Endothelial cell of umbilical vein (primary cell): ENCODE data around the gene PRKCZ. TPM values are rescaled to one million over a fixed set of nuclear protein-coding genes. Genes with fewer than 3 reads are reported as not detected.

Experiments used
- BruUV-seq: library from RNA; stranded (reverse); fragments of 400-500 nt; replicated peaks from 2 replicates; lab custom pipeline; 2021; lab: Mats Ljungman, UMichigan
- CTCF ChIA-PET: fragments of 300-600, 350-600 bp; sonication (Branson Sonifier 250); formaldehyde crosslinking; loops from one replicate; lab custom pipeline; 2021; ENCODE audit warnings: antibody characterized with exemption, inconsistent platforms; lab: Charles Lee
- POLR2A ChIA-PET: fragments of 300-600, 350-600 bp; sonication (Branson Sonifier 250); formaldehyde crosslinking; loops from one replicate; lab custom pipeline; 2021; ENCODE audit warnings: antibody characterized with exemption, inconsistent platforms; lab: Charles Lee
- DNase-seq: peaks from one replicate; pipeline ENCODE4 v3.0.0-alpha.2; 2011; ENCODE audit warnings: low read depth, low spot score
- FAIRE-seq: peaks from 2 replicates; lab custom pipeline; 2011; peaks lifted over from hg19 to GRCh38; lab: Jason Lieb, UNC
- H2AFZ ChIP-seq: 2 replicates; pipeline ENCODE4 v1.6.0; 2012; ENCODE audit warnings: low read depth, low read length, control low read depth, inconsistent platforms
- H3K27ac ChIP-seq: 2 replicates; pipeline ENCODE4 v1.5.1; 2011; ENCODE audit warnings: low read depth, mild to moderate bottlenecking, control low read depth, low read length, moderate library complexity; ENCODE audit not compliant: insufficient read depth
- H3K27me3 ChIP-seq, 2 experiments: 2 replicates each; pipeline versions ENCODE4 v1.6.0 to v1.6.1; 2011; ENCODE audit warnings: low read length in 2 of 2, mixed read lengths in 1 of 2; ENCODE audit not compliant: control insufficient read depth in 2 of 2, insufficient read depth in 2 of 2
- H3K36me3 ChIP-seq, 2 experiments: 2 replicates in 1 of 2; 3 replicates in 1 of 2; pipeline ENCODE4 v1.5.1; 2011; ENCODE audit warnings: low read length in 2 of 2, mild to moderate bottlenecking in 1 of 2, moderate library complexity in 1 of 2; ENCODE audit not compliant: control insufficient read depth in 2 of 2, insufficient read depth in 2 of 2; ENCODE audit errors: extremely low read depth in 1 of 2
- H3K4me1 ChIP-seq: 3 replicates; pipeline ENCODE4 v1.5.1; 2011; ENCODE audit warnings: mild to moderate bottlenecking, low read length; ENCODE audit not compliant: control insufficient read depth, insufficient read depth; ENCODE audit errors: extremely low read depth
- H3K4me2 ChIP-seq: 2 replicates; pipeline ENCODE4 v1.6.1; 2011; ENCODE audit warnings: low read length, control low read depth, mixed read lengths; ENCODE audit not compliant: insufficient read depth
- H3K4me3 ChIP-seq, 3 experiments: fragments of 200-600 bp in 1 of 3; sonication (generic), shearing (Covaris generic) in 1 of 3; replicated peaks in 1 of 3; 2 replicates each; pipeline ENCODE4 v1.5.1; 2011 to 2016; ENCODE audit warnings: control low read depth in 3 of 3, low read length in 3 of 3, mild to moderate bottlenecking in 2 of 3, inconsistent platforms in 1 of 3, low read depth in 1 of 3, moderate library complexity in 1 of 3; ENCODE audit not compliant: insufficient read depth in 1 of 3
- H3K79me2 ChIP-seq: 2 replicates; pipeline ENCODE4 v1.6.0; 2012; ENCODE audit warnings: low read length, inconsistent platforms; ENCODE audit not compliant: control insufficient read depth, insufficient read depth
- H3K9ac ChIP-seq: replicated peaks from 2 replicates; pipeline ENCODE3; 2011; ENCODE audit warnings: low read length, control low read depth; ENCODE audit not compliant: insufficient read depth; ENCODE audit errors: extremely low read depth
- H3K9me1 ChIP-seq: replicated peaks from 3 replicates; pipeline ENCODE4 v1.6.0; 2011; ENCODE audit warnings: mild to moderate bottlenecking, low read length; ENCODE audit not compliant: control insufficient read depth, insufficient read depth; ENCODE audit errors: extremely low read depth
- H3K9me3 ChIP-seq: replicated peaks from 2 replicates; pipeline ENCODE4 v1.5.1; 2012; ENCODE audit warnings: low read length, inconsistent platforms; ENCODE audit not compliant: control insufficient read depth, insufficient read depth
- H4K20me1 ChIP-seq: replicated peaks from 2 replicates; pipeline ENCODE3; 2011; ENCODE audit warnings: mild to moderate bottlenecking, low read length; ENCODE audit not compliant: control insufficient read depth, insufficient read depth; ENCODE audit errors: extremely low read depth
- CTCF ChIP-seq, 2 donors: IDR thresholded peaks; 1 replicate in 1 of 2; 2 replicates in 1 of 2; pipeline ENCODE4 v1.5.1; 2011; ENCODE audit warnings: low read length in 2 of 2, mild to moderate bottlenecking in 2 of 2, moderate library complexity in 2 of 2, control low read depth in 1 of 2, inconsistent platforms in 1 of 2, low read depth in 1 of 2; ENCODE audit not compliant: insufficient read depth in 1 of 2; ENCODE audit errors: extremely low read depth in 1 of 2
- EZH2 ChIP-seq: IDR thresholded peaks from 2 replicates; pipeline ENCODE4 v1.6.1; 2012; ENCODE audit warnings: borderline replicate concordance, low read depth, mild to moderate bottlenecking, moderate library complexity, low read length, inconsistent platforms; ENCODE audit not compliant: severe bottlenecking
- FOS ChIP-seq: IDR thresholded peaks from 2 replicates; pipeline ENCODE4 v1.6.1; 2011; ENCODE audit warnings: mild to moderate bottlenecking, low read length, moderate library complexity, borderline replicate concordance; ENCODE audit not compliant: insufficient read depth
- GATA2 ChIP-seq: IDR thresholded peaks from 2 replicates; pipeline ENCODE4 v1.7.0; 2011; ENCODE audit warnings: low read depth, mild to moderate bottlenecking, moderate library complexity, mixed read lengths, low read length; ENCODE audit not compliant: insufficient read length, insufficient read depth
- JUN ChIP-seq: IDR thresholded peaks from 2 replicates; pipeline ENCODE4 v1.6.1; 2011; ENCODE audit warnings: borderline replicate concordance, low read depth; ENCODE audit not compliant: insufficient read length, insufficient read depth
- MYC ChIP-seq: IDR thresholded peaks from one replicate; pipeline ENCODE4 v1.6.1; 2011; ENCODE audit warnings: mild to moderate bottlenecking, low read depth, low read length
- POLR2A ChIP-seq: IDR thresholded peaks from 2 replicates; pipeline ENCODE4 v1.6.1; 2012; ENCODE audit warnings: low read depth, mild to moderate bottlenecking, control low read depth, low read length
- POLR2AphosphoS5 ChIP-seq: IDR thresholded peaks from 2 replicates; pipeline ENCODE4 v1.6.1; 2012; ENCODE audit warnings: low read depth, mild to moderate bottlenecking, control low read depth, low read length, moderate library complexity; ENCODE audit not compliant: insufficient read depth
- dilution Hi-C: fragments of 300-500 bp; cut with MboI; formaldehyde crosslinking; loops from one replicate; pipeline ENCODE4 v1.15.0; 2019; ENCODE audit warnings: low sequenced_read_pairs; ENCODE audit not compliant: extremely low pct_ligation_motif_present
- intact Hi-C: fragments of 100-400 bp; cut with micrococcal nuclease; formaldehyde crosslinking; loops from one replicate; pipeline ENCODE4 v1.10.0; 2022
- polyA plus RNA-seq, 4 experiments: library from polyadenylated mRNA; depleted of rRNA in 3 of 4; stranded (reverse) in 3 of 4; unstranded in 1 of 4; fragments of >200 nt; gene quantifications; 2 replicates each; pipeline versions ENCODE4 v1.2.1 to v1.2.3, GENCODE V29; 2011 to 2012; ENCODE audit warnings: missing spikeins in 1 of 4
- total RNA-seq: library from RNA; stranded (reverse); gene quantifications from 2 replicates; pipeline ENCODE4 v1.2.3, GENCODE V29; 2021
- TF ChIP-seq, protein P1 (sequence below): IDR thresholded peaks from 2 replicates; pipeline ENCODE4 v1.6.1; 2011; ENCODE audit not compliant: insufficient read depth, insufficient read length

PRKCZ gene
- total and polyA plus RNA-seq, 2 donors (not counting 3 experiments of a cell fraction or from before 2014, with no cell fraction given): 0.22 to 1.7 TPM

GRCh38 chr1:2038229-2038628 lies 12.0 kb upstream of the PRKCZ start:
- Histone ChIP-seq H3K4me3 (no peak overlapping the region), H3K4me1 (no peaks in the 10 kb centered on the region), H3K79me2 (no peaks in the 10 kb centered on the region), H4K20me1 (no peaks in the 10 kb centered on the region), H3K27me3 (no peaks in the 10 kb centered on the region), H3K4me2 (no peak overlapping the region), H3K9ac (no peak overlapping the region), H3K9me3 (no peaks in the 10 kb centered on the region), H3K9me1 (no peaks in the 10 kb centered on the region), H3K27ac (no peak overlapping the region), H2AFZ (no peak overlapping the region), H3K36me3 (no peaks in the 10 kb centered on the region)
- BruUV-seq: no TSS peak
- no peak for FAIRE-seq
- CTCF ChIA-PET: no interaction called here
- POLR2A ChIA-PET: no interaction called here
- TF ChIP-seq CTCF (IDR thresholded peaks at IDR 0.05; ENCODE audit: extremely low read depth in 1 of 2, insufficient read depth in 1 of 2, low read depth in 1 of 2, low read length in 2 of 2) (no peak), FOS (no peak), MYC (no peak), GATA2 (no peak), POLR2AphosphoS5 (no peak), JUN (no peak), EZH2 (no peak), POLR2A (no peak)
- TF ChIP-seq, protein P1, sequence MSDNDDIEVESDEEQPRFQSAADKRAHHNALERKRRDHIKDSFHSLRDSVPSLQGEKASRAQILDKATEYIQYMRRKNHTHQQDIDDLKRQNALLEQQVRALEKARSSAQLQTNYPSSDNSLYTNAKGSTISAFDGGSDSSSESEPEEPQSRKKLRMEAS: no peak
- no peak for DNase-seq
- dilution Hi-C loops (no loop called here), intact Hi-C loops (no loop called here)
